SHP77 treated with DMSO at 0.1 percent for 48 hours (cell line): ENCODE results near the gene BOD1.

Experiments used
- DNase-seq: peaks from one replicate; lab custom pipeline; 2025; lab: John Stamatoyannopoulos, UW

BOD1 gene

DNA sequence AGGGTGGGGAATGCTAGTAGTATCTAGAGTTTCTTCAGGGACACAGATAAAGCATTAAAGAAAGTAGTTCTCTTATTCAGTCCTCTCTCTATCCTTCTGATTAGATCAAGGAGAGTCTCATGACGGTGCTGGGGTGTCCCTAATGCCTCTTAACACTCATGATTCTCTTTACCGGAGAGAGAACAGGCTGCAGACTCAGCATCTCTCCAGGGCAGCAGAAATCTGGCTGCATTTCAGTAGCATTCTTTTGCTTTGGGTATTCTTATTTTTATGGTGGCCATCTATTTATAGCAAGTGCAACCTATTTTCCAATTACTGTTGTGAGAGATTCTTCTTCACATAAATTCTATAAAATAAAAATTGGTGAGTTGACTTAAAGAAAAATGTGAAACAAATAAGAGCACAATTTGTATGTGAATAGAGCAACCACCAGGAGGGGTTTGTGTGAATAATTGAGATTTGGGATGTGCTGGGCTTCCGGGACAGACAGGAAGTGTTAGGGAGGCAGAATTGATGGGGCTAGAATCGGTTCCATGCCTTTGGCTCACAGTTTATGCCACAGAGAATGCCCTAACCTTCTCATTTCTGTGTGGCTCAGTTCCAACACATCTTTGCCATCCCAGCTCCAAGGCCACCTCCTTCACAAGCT lies 23.8 kb upstream of the BOD1 start:
- DNase-seq, result no peak

- no peak for DNase-seq
These were observed 21.9 kb upstream of the BOD1 start for GRCh38 chr5:173638126-173639040.

- DNase-seq, result no peak
These were observed 20.9 kb upstream of the BOD1 start for GRCh38 chr5:173637340-173637739.

- no peak for DNase-seq
These were observed 18.1 kb upstream of the BOD1 start for GRCh38 chr5:173634465-173634983.

DNA sequence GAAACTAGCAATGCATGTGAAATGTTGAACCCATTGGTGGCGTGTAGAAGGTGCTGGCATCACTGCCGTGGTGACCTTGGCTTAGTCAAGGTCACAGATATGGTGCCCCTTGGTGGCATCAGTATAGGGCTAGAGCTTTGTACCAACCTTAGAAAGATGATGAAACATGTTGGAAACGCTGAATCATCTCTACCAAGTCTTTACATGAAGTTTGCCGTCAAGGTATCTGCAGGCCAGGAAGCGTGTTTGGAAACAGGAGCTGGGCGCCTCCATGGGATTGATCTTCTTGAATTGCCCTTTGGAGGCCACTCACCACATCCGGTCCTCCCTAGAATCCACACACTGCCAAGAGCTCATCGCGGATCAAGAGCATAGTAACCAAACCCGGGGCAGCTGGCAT lies 16.9 kb upstream of the BOD1 start:
- no peak for DNase-seq

DNA sequence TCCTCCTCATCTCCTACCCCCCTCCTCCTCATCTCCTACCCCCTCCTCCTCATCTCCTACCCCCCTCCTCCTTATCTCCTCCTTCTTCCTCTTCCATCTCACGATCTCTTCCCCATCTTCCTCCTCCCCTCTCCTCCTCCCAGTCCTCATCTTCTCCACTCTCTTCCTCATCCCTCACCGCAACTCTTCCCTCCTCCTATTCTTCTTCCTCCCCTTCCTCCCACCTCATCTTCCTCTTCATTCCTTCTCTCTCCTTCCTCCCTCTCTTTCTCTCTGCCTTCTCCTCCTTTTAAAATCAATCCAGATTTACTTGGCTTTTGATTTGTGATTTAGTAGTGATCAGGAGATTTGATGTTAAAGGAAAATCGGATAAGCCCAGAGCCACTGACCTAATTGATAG lies 15.0 kb upstream of the BOD1 start:
- no peak for DNase-seq

GRCh38 chr5:173630724-173631365 lies 14.4 kb upstream of the BOD1 start:
- no peak for DNase-seq

DNA sequence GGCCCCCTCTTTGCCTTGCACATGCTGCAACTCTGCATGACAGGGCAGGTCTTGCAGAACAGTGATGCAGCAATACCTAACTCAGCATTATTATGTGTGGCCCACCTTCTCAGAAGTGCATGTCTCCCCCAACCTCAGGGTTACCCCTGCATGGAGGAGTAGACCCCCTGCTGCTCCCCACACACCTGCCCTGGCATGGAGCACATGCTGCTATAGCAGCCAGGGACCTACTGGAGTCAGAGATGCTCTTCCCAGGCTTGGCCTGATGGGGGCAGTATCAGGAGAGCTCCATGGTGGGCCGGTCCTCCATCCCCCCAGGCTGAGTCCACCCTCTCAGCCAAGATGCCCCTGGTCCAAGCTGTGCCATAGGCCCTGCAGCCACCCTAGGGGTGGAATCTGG lies 13.2 kb upstream of the BOD1 start:
- DNase-seq, result no peak

GRCh38 chr5:173628501-173628900 lies 12.1 kb upstream of the BOD1 start:
- no peak for DNase-seq

- DNase-seq, result no peak
These were observed 11.5 kb upstream of the BOD1 start for GRCh38 chr5:173627860-173628392.

DNA sequence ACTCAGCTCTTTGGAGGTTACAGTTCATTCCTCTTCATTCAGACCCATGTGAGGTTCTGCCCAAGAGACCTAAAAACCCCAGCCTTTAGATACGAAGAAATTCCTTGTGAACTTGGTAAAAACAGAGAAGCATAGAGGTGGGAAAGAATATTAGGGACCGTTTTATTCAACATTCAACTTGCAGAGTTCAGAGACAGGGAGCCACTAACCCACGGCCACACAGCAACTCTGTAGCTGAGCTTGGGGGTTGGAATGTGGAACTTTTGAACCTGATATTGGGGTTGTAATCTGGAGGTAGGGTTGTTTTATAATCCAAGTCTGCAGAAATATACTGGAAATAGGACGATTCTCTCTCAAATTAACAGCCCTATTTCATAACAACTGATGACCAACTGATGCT lies 10.8 kb upstream of the BOD1 start:
- DNase-seq, result no peak

DNA sequence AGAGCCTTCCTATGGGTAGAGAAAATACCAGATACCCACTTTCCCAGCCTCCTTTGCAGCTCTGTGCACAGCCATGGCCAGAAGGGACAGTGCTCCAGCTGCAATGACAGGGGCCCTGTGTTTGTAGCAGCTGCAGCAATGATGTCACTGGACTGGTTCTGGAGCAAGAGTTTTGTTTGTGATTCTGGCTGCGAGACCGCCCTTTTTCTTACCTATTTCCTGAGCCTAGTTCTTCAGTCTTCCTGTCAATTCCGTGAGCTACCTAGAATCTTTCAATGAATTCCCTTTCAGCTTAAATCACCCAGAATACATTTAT lies 10.0 kb upstream of the BOD1 start:
- peak; percentile 52 for DNase-seq

- DNase-seq, result no peak
These were observed 9.4 kb upstream of the BOD1 start for GRCh38 chr5:173625673-173626504.

GRCh38 chr5:173625261-173625660 lies 8.8 kb upstream of the BOD1 start:
- DNase-seq, result no peak

DNA sequence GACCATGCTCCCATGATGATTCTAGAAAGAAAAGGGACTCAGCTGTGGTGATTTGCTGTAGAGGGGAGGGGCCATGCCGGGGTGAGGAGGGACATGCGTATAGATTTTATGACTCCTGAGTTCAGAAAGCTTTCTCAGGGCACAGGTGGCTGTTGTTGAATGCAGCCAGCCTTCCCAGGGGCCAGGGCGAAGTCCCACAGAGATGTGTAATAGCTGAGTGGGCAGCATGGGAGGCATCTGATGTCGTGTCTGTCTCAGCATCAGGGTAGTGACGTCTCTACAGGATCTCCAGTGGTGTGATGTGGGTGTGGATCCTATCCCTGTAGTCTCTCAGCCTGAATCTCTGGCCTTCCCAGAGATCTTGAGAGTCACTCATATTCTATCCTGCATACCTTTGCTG lies 7.8 kb upstream of the BOD1 start:
- DNase-seq, result no peak

DNA sequence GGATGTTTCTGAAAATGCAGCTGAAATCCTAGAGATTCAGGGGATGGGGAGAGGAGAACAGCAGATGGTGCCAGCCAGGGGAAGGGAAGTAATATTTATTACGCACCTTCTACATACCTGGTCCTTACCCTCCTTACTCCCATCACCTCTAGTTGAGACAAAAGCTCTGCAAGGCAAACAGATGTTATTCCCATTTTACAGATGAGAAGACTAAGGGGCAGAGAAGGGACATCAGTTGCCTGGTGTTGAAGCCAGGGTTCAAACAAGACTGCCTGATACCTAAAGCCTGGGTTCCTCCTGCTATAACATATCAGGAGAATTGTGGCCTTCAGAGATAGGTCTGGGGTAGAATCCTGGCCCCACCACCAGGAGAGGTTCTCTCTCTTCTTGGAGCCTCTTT lies 7.3 kb upstream of the BOD1 start:
- no peak for DNase-seq

GRCh38 chr5:173623296-173623771 lies 6.9 kb upstream of the BOD1 start:
- no peak for DNase-seq

DNA sequence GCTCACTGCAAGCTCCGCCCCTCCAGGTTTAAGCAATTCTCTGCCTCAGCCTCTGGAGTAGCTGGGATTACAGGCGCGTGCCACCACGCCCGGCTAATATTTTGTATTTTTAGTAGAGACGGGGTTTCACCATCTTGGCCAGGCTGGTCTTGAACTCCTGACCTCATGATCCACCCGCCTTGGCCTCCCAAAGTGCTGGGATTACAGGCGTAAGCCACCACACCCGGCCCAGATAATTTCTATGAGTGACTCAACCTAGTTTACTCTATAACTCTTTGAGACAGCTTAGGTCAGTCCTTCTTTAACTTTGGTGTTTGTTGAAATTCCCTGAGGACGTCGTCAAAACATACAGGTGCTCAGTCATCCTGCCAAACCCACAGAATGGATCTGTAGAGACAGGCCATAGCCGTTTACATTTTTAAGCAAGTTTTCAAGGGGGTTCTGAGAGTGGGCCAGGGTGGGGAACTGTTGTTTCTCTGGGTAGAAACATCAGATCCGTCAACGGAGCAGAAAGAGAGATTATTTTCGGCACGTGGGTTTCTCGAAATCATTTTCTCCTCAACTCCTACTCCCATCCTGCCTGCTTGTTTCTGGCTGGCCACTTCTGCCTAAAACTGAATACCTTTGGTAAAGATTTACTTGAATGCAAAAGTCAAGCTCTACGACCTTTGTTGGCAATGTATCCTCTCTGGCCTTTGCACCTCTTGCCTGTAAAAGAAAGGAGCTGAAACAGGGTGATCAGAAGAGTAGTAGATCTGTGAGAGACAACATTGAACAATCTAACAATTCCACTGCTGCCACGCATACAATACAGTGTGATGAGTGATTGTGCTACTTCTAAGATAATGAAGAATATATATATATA lies 6.0 kb upstream of the BOD1 start:
- DNase-seq, result no peak

- DNase-seq, result no peak
These were observed 4.3 kb upstream of the BOD1 start for GRCh38 chr5:173620784-173621183.

DNA sequence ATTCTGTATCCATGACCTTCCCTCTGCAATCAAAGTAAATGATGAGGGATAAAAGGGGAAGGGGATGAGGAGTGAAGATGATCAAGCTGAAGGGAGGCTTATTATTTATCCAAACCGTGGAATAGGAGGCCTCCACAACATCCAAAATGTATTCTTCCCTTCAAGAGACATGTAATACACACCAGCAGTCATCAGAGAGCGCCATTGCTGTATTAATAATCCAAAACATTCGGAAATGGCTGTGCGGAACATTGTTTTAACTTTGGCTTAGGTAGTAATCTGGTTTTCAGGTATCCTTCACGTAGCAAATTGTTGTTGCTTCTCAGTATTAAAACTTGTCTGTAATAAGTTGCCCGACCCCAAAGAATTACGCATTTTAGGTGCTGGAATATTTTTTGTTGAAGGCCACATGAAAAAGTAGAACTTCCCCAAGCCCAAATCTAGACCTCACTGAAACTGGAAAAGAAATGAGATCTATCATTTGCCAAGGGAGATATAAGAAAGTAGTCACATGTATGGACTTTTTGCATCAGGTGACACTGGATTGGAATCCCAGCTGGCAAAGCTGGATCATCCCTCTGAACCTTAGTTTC lies 2.6 kb upstream of the BOD1 start:
- peak; percentile 28 for DNase-seq
